HUES48 (cell line): ENCODE results near the gene ABCG8.

Experiments
- H3K27ac ChIP-seq: one replicate; pipeline ENCODE4 v1.7.0; 2013; ENCODE audit warnings: low read depth, low read length, inconsistent platforms
- H3K27me3 ChIP-seq: 2 replicates; pipeline ENCODE4 v1.6.1; 2013; ENCODE audit warnings: mild to moderate bottlenecking, low read length; ENCODE audit not compliant: control insufficient read depth, insufficient read depth
- H3K36me3 ChIP-seq: 2 replicates; pipeline ENCODE4 v1.6.1; 2013; ENCODE audit warnings: low read length; ENCODE audit not compliant: control insufficient read depth, insufficient read depth
- H3K4me1 ChIP-seq: 2 replicates; pipeline ENCODE4 v1.6.1; 2013; ENCODE audit warnings: mild to moderate bottlenecking, low read length; ENCODE audit not compliant: control insufficient read depth, insufficient read depth
- H3K4me3 ChIP-seq: 2 replicates; pipeline ENCODE4 v1.5.1; 2013; ENCODE audit warnings: mild to moderate bottlenecking, low read depth, low read length
- H3K9ac ChIP-seq: 2 replicates; pipeline ENCODE4 v1.6.1; 2013; ENCODE audit warnings: mild to moderate bottlenecking, low read depth, low read length, moderate library complexity
- H3K9me3 ChIP-seq: 2 replicates; pipeline ENCODE4 v1.6.1; 2013; ENCODE audit warnings: low read length; ENCODE audit not compliant: control insufficient read depth, insufficient read depth

The ABCG8 gene

DNA sequence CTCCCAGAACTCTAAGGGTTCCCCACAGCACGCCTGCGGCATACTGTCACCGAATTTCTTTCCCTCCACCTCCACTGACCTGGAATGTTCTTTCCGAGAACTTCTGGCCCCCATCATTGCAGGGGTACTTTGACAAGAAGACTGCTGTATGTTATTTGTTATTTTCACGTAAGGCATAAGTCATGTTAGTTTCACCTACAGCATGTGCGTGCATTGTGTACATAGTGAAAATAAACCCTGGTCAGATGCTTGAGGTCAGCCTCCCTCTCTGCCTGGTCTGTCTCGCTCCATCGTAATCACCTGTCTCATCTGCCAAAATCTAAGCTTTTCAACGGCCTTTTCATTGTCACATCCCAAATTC is 4.1 kb downstream of the ABCG8 start:
- Histone ChIP-seq H3K27ac (no peak overlapping the region), H3K9me3 (no peaks in the 10 kb centered on the region)

DNA sequence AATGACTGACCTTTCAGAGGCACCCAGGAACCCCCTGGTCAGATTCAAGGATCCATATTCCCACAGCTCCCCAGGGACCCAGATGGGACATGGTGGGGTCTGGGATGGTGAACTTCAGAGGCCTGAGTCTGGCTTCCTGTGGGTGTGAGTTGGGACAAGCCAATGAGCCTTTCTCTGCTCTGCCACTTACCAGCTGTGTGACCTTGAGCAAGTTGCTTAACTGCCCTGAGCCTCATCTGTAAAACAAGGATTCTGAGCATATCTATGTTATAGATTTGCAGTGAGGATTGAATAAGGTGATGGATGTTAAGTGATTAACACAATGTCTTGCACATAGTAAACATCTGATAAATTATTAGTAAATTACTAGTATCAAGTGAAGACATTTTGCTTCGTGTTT is 6.4 kb downstream of the ABCG8 start:
- Histone ChIP-seq H3K4me1 (no peaks in the 10 kb centered on the region), H3K9ac (no peak overlapping the region), H3K9me3 (no peaks in the 10 kb centered on the region)

More for the DNA sequence above, 4.1 kb downstream of the ABCG8 start:
- H3K4me1 ChIP-seq, result no peaks in the 10 kb centered on the region
- H3K9ac ChIP-seq, result no peak overlapping the region
- no peaks in the 10 kb centered on the region for H3K27me3 ChIP-seq
- no peak overlapping the region for H3K4me3 ChIP-seq
- H3K36me3 ChIP-seq, result no peaks in the 10 kb centered on the region

DNA sequence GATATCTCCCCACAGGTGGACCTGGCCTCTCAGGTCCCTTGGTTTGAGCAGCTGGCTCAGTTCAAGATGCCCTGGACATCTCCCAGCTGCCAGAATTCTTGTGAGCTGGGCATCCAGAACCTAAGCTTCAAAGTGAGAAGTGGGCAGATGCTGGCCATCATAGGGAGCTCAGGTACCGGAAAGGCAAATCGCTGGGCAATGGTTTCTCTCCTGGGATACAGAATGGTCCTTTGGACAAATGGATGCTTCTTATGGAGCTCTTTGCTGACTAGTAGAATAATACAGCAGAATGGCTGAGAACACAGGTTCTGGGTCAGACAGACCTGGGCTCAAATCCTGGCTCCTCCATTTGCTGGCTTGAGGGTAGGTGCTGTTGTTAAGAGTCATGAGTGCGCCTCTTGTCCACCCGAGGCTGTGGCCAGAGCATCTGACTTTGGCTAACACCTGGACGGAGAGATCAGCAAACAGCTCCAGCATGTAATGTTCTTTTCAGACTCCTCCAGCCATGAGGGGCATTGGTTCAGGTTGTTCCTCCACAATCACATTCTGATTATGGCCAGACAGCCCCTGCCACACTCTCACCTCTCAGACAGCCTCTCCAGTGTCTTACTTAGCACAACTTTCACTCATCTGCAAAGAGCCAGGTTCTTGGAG is 7.5 kb downstream of the ABCG8 start:
- no peak overlapping the region for H3K27ac ChIP-seq
- no peaks in the 10 kb centered on the region for H3K4me1 ChIP-seq
- no peaks in the 10 kb centered on the region for H3K36me3 ChIP-seq
- H3K4me3 ChIP-seq, result no peak overlapping the region
- H3K9ac ChIP-seq, result no peak overlapping the region
- no peaks in the 10 kb centered on the region for H3K9me3 ChIP-seq
- H3K27me3 ChIP-seq, result no peaks in the 10 kb centered on the region

More for the DNA sequence above, 6.4 kb downstream of the ABCG8 start:
- Histone ChIP-seq H3K27me3 (no peaks in the 10 kb centered on the region), H3K36me3 (no peaks in the 10 kb centered on the region), H3K4me3 (no peak overlapping the region), H3K27ac (no peak overlapping the region)

DNA sequence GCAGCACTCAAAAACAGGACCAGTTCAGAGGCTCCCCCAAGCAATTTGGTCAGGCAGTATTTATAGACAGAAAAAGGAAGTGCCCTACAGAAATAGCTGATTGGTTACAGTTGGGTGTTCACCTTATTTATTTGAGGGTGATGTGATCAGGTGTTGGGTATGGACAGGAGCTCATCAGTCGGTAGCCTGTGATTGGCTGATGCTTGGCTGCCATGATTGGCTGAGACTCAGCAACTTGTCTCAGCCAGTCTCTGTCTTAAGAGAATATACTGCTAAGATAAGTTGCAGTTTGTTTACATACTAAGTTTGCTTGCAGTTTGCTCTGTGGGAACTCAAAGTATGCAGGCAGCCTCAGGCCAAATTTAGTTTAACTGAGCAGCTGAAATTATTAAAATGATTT is 9.4 kb downstream of the ABCG8 start:
- Histone ChIP-seq H3K27me3 (no peaks in the 10 kb centered on the region), H3K4me3 (no peak overlapping the region), H3K36me3 (no peaks in the 10 kb centered on the region), H3K9ac (no peak overlapping the region), H3K27ac (no peak overlapping the region), H3K4me1 (no peaks in the 10 kb centered on the region), H3K9me3 (no peaks in the 10 kb centered on the region)

DNA sequence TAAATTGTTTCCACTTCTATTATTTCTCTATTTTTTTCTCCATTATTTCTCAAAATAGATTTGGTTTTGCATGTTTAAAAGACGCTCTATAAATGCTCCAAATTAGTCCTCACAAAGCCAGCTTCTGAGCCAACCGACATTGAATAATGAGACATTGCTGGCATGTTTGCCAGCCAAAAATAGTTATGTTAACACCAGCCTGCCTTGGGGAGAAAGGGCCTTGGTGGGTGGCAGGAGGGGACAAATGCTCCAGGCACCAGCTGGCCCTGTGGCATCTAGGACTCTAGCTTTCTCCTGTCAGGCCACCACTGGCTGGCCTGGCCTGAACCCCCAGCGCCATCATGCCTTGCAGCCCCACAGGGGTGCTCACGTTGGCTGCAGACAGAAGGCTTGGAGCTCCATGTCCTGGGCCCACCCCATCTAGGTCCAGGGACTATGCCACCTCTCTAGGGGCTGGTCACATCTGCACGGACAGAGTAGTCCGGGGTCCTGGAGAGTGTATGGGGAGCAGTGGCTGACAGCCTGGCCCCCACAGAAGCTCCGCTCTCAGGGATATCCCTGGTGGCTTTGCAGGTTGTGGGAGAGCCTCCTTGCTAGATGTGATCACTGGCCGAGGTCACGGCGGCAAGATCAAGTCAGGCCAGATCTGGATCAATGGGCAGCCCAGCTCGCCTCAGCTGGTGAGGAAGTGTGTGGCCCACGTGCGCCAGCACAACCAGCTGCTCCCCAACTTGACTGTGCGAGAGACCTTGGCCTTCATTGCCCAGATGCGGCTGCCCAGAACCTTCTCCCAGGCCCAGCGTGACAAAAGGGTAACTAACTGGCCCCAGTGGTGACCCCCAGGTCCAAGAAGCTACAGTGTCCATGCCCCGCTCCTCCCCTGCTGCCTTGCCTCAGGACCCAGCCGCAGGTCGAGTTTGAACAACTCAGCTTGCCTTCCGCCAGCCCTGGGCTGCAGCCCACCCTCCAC is 12.5 kb downstream of the ABCG8 start:
- Histone ChIP-seq H3K36me3 (no peaks in the 10 kb centered on the region), H3K4me1 (no peaks in the 10 kb centered on the region), H3K27me3 (no peaks in the 10 kb centered on the region), H3K9me3 (no peaks in the 10 kb centered on the region), H3K4me3 (no peak overlapping the region), H3K27ac (no peak overlapping the region), H3K9ac (no peak overlapping the region)

DNA sequence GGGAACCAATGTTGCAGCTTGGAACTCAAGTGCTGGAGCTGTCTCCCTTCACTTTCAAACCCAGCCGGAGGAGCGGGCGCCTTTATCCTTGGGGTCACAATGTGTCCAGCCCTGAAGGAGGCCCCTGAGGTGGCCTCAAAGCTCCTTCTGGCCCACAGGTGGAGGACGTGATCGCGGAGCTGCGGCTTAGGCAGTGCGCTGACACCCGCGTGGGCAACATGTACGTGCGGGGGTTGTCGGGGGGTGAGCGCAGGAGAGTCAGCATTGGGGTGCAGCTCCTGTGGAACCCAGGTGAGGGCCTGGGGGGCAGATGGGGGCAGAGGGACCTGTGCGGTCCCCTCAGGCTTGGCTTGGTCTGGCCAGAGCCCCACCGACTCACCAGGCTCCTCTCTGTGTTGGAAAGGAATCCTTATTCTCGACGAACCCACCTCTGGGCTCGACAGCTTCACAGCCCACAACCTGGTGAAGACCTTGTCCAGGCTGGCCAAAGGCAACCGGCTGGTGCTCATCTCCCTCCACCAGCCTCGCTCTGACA is 13.5 kb downstream of the ABCG8 start:
- H3K9ac ChIP-seq, result no peak overlapping the region
- no peak overlapping the region for H3K4me3 ChIP-seq
- H3K27me3 ChIP-seq, result no peaks in the 10 kb centered on the region
- no peaks in the 10 kb centered on the region for H3K4me1 ChIP-seq
- H3K36me3 ChIP-seq, result no peaks in the 10 kb centered on the region
- no peak overlapping the region for H3K27ac ChIP-seq
- H3K9me3 ChIP-seq, result no peaks in the 10 kb centered on the region

DNA sequence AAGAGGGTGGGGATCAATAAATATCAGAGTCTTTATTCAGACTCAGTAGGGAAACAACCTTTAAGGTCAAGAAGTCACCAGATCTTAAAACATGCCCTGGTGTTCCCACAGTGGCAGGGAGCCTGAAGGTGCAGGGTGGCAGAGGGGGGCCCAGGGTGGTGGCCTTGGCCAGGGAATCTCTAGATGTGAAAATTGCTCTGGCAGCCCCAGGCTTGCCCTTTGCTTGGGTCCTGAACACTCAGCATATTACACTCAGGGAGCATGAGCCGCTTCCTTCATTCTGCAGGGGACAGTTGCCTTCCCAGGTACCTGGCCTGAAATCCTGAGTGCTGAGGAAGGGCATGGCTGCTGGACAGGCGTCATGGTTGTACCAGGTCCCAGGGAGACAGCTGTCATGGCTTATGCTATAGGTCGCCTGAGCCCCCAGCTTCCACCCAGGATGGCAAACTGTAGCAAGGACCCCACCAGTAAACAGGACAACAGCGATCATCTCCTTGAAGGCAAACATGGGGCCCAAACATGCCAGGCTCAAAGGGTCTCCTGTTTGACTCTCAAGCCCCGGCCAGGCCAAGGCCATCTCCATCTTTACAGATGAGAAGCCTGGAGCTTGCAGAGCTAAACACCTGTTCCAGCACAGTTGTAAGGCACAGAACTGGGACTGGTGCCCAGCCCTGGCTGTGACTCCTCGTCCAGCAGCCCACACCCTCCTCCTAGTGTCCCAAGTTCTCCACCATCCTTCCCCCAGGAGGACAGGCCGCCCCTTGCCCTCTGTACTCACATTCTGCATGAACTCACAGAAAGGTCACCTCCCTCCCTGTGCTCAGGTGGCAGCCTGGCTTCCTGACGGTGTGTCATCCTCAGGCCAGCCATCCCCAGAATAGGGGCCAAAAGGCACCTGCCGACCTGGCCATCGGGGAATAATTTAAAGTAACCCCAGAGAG is 14.6 kb downstream of the ABCG8 start:
- Histone ChIP-seq H3K4me3 (no peak overlapping the region), H3K36me3 (no peaks in the 10 kb centered on the region), H3K27ac (no peak overlapping the region), H3K4me1 (no peaks in the 10 kb centered on the region), H3K9ac (no peak overlapping the region), H3K9me3 (no peaks in the 10 kb centered on the region), H3K27me3 (peaks cover 1% of the 10 kb centered on the region; the same call in 1 of the 2 replicates)

DNA sequence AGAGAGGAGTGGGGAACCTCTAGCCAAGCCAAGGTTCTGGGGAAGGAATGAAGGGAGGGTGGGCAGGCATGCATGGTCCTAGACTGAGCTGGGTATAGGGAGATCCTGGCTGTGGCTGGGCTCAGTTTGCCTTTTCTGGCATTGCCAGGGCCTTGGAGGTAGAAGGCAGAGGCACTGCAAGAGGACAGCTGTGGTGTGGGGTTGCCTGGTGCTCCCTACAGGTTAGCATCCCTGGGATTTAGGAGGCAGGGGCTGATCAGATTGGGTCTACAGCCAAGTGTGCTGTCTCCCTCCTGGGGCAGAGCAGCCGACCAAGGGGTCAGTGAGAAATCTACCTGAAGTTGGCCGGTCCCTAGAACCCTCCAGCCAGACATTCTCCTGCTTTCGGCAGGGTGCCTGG is 15.9 kb downstream of the ABCG8 start:
- H3K27ac ChIP-seq, result no peak overlapping the region
- H3K4me3 ChIP-seq, result no peak overlapping the region
- H3K4me1 ChIP-seq, result no peaks in the 10 kb centered on the region
- H3K36me3 ChIP-seq, result no peaks in the 10 kb centered on the region
- no peaks in the 10 kb centered on the region for H3K9me3 ChIP-seq
- no peak overlapping the region for H3K9ac ChIP-seq
- peaks cover 6% of the 10 kb centered on the region; the same call in 1 of the 2 replicates for H3K27me3 ChIP-seq

DNA sequence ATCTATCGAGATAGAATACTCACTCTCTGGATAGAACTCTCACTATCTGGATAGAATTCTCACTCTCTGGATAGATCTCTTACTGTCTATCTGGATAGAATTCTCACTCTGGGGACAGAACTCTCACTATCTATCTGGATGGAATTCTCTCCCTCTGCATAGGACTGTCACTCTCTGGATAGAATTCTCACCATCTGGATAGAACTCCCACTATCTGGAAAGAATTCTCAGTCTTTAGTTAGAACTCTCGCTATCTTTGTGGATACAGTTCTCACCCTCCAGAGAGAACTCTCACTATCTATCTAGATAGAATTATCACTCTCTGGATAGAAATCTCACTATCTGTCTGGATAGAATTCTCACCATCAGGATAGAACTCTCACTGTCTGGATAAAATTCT is 16.5 kb downstream of the ABCG8 start:
- peaks cover 6% of the 10 kb centered on the region; the same call in 1 of the 2 replicates for H3K27me3 ChIP-seq
- no peaks in the 10 kb centered on the region for H3K36me3 ChIP-seq
- H3K27ac ChIP-seq, result no peak overlapping the region

DNA sequence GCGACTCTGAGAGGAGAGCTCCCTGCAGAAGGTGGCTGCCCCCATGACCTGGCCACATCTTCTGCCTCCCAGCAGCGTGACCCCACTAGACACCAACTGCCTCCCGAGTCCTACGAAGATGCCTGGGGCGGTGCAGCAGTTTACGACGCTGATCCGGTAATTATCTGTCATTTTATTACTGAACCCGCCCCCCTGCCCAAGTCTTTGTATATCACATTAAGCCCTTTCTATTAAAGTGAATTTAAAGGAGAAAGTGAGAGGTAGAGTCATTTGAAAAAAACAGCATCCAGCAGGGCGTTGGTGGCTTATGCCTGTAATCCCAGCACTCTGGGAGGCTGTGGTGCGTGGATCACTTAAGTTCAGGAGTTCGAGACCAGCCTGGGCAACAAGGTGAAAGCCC is 33.4 kb downstream of the ABCG8 start:
- Histone ChIP-seq H3K27ac (no peak overlapping the region), H3K9ac (no peak overlapping the region), H3K4me1 (no peaks in the 10 kb centered on the region), H3K4me3 (no peak overlapping the region), H3K27me3 (peaks cover 6% of the 10 kb centered on the region; the same call in 1 of the 2 replicates), H3K36me3 (no peaks in the 10 kb centered on the region), H3K9me3 (no peaks in the 10 kb centered on the region)

More for the DNA sequence above, 16.5 kb downstream of the ABCG8 start:
- no peak overlapping the region for H3K9ac ChIP-seq
- no peaks in the 10 kb centered on the region for H3K4me1 ChIP-seq
- no peak overlapping the region for H3K4me3 ChIP-seq
- no peaks in the 10 kb centered on the region for H3K9me3 ChIP-seq
